SK-N-SH (cell line): ENCODE data around the gene ZDHHC11. TPM values are rescaled to one million over a fixed set of nuclear protein-coding genes. Genes with fewer than 3 reads are reported as not detected.
"Not testable (repeated sequence)": the region's sequence is repeated elsewhere in the genome, so short reads cannot be mapped to it uniquely, and the experiment has no call there.

ENCODE experiments used
- CTCF ChIA-PET: fragments of 300-600, 350-600 bp; formaldehyde crosslinking; extraction: SDS; loops from one replicate; lab custom pipeline; 2021; lab: Yijun Ruan, JAX
- POLR2A ChIA-PET: fragments of 350-600 bp; sonication (Branson Sonifier 250); formaldehyde crosslinking; extraction: SDS; loops from one replicate; lab custom pipeline; 2020; ENCODE audit warnings: antibody characterized with exemption, inconsistent platforms; lab: Yijun Ruan, JAX
- DNase-seq: peaks from one replicate; pipeline ENCODE4 v3.0.0; 2012
- H2AFZ ChIP-seq: fragments of 200-600 bp; sonication (generic); 2 replicates; pipeline ENCODE4 v1.8.1; 2016; ENCODE audit warnings: antibody characterized with exemption, mild to moderate bottlenecking, low read depth
- H3F3A ChIP-seq: fragments of 200-600 bp; sonication (generic); replicated peaks from 2 replicates; pipeline ENCODE3; 2016; ENCODE audit warnings: antibody characterized with exemption, mild to moderate bottlenecking; ENCODE audit not compliant: insufficient read depth
- H3K27ac ChIP-seq, 2 experiments: fragments of 200-500 bp in 1 of 2; fragments of 200-600 bp in 1 of 2; sonication (Bioruptor generic) in 1 of 2; sonication (generic), shearing (Covaris generic) in 1 of 2; 2 replicates each; pipeline versions ENCODE4 v1.5.1 to v1.6.1; 2014 to 2016; ENCODE audit warnings: low read depth in 2 of 2, inconsistent platforms in 1 of 2, low read length in 1 of 2, mild to moderate bottlenecking in 1 of 2, mixed read lengths in 1 of 2
- H3K27me3 ChIP-seq: fragments of 200-600 bp; sonication (generic), shearing (Covaris generic); 2 replicates; pipeline ENCODE4 v1.6.1; 2016; ENCODE audit warnings: mixed run types; ENCODE audit not compliant: insufficient read depth
- H3K36me3 ChIP-seq, 2 experiments: fragments of 200-500 bp in 1 of 2; fragments of 200-600 bp in 1 of 2; sonication (Bioruptor generic) in 1 of 2; sonication (generic) in 1 of 2; replicated peaks in 1 of 2; 2 replicates each; pipeline versions ENCODE3 to v1.5.1; 2014 to 2016; ENCODE audit warnings: low read length in 1 of 2, mild to moderate bottlenecking in 1 of 2; ENCODE audit not compliant: insufficient read depth in 2 of 2, control insufficient read depth in 1 of 2
- H3K4me1 ChIP-seq, 2 experiments: fragments of 200-500 bp in 1 of 2; fragments of 200-600 bp in 1 of 2; sonication (Bioruptor generic) in 1 of 2; sonication (generic), shearing (Covaris generic) in 1 of 2; 2 replicates each; pipeline versions ENCODE4 v1.5.1 to v1.6.1; 2014 to 2016; ENCODE audit warnings: low read depth in 1 of 2, low read length in 1 of 2, mixed run types in 1 of 2; ENCODE audit not compliant: insufficient read depth in 2 of 2, control insufficient read depth in 1 of 2
- H3K4me2 ChIP-seq: fragments of 200-600 bp; sonication (generic), shearing (Covaris generic); 2 replicates; pipeline ENCODE4 v1.6.1; 2017; ENCODE audit warnings: mixed run types
- H3K4me3 ChIP-seq, 2 experiments: fragments of 200-500 bp in 1 of 2; fragments of 200-600 bp in 1 of 2; sonication (Bioruptor generic) in 1 of 2; sonication (generic), shearing (Covaris generic) in 1 of 2; 2 replicates each; pipeline versions ENCODE4 v1.5.1 to v1.8.1; 2014 to 2016; ENCODE audit warnings: low read depth in 2 of 2, inconsistent platforms in 1 of 2, low read length in 1 of 2, mild to moderate bottlenecking in 1 of 2, mixed read lengths in 1 of 2, moderate library complexity in 1 of 2
- H3K79me2 ChIP-seq: fragments of 200-600 bp; sonication (generic); 2 replicates; pipeline ENCODE4 v1.8.1; 2017; ENCODE audit warnings: mild to moderate bottlenecking; ENCODE audit not compliant: insufficient read depth
- H3K9ac ChIP-seq: fragments of 200-600 bp; sonication (generic); 2 replicates; pipeline ENCODE4 v1.6.1; 2017; ENCODE audit warnings: mixed run types
- H3K9me2 ChIP-seq: fragments of 200-600 bp; sonication (generic); 2 replicates; pipeline ENCODE4 v1.6.1; 2017; ENCODE audit warnings: mixed run types
- H3K9me3 ChIP-seq: fragments of 200-600 bp; sonication (generic); 2 replicates; pipeline ENCODE4 v1.6.1; 2017; ENCODE audit warnings: mixed run types, mild to moderate bottlenecking, moderate library complexity
- H4K20me1 ChIP-seq: fragments of 200-600 bp; sonication (generic); 2 replicates; pipeline ENCODE4 v1.6.1; 2017; ENCODE audit warnings: mild to moderate bottlenecking, mixed run types; ENCODE audit not compliant: insufficient read depth
- WGBS: methylation state at CpG from one replicate; pipeline ENCODE4 v1.1.6; 2017; ENCODE audit warnings: low lambda C conversion rate; 5-methylcytosine and 5-hydroxymethylcytosine counted together
- polyA plus RNA-seq, 3 experiments: library from polyadenylated mRNA; depleted of rRNA; stranded (reverse); fragments of >200 nt; gene quantifications; 2 replicates each; pipeline ENCODE4 v1.2.3, GENCODE V29; 2012

ZDHHC11 gene
- polyA plus RNA-seq, 1 of the 3 experiments (the other 2 are of a cell fraction): 0.76 TPM

GRCh38 chr5:795873-796272, 54.9 kb downstream of the ZDHHC11 start:
- H2AFZ ChIP-seq, H3K9me3 ChIP-seq, H3K79me2 ChIP-seq, H3K36me3 ChIP-seq, H3K4me2 ChIP-seq, CTCF ChIA-PET, DNase-seq, H3K4me1 ChIP-seq, POLR2A ChIA-PET, H3K9ac ChIP-seq, H3K27me3 ChIP-seq, H3K4me3 ChIP-seq, H4K20me1 ChIP-seq, H3F3A ChIP-seq, H3K9me2 ChIP-seq, H3K27ac ChIP-seq: not testable (repeated sequence)
- WGBS: 33% methylated on average over 1 of the region's 1 CpG

- H3K9me2 ChIP-seq, H3K79me2 ChIP-seq, H3K27ac ChIP-seq, H3K27me3 ChIP-seq, H3K4me2 ChIP-seq, H3K9me3 ChIP-seq, H4K20me1 ChIP-seq, H3F3A ChIP-seq, POLR2A ChIA-PET, H3K9ac ChIP-seq, H3K36me3 ChIP-seq, H3K4me1 ChIP-seq, H2AFZ ChIP-seq, H3K4me3 ChIP-seq, DNase-seq: not testable (repeated sequence)
- CTCF ChIA-PET: interaction anchor here (1.6 kb wide), 1 partner anchor 8 kb away, joined by 4 read pairs; no protein-coding TSS in a partner anchor
- WGBS: 16% methylated on average over 1 of the region's 1 CpG
Measured at GRCh38 chr5:794948-795347, 55.8 kb downstream of the ZDHHC11 start.

GRCh38 chr5:788703-789102, 62.1 kb downstream of the ZDHHC11 start:
- H3K9me3 ChIP-seq, H3K4me2 ChIP-seq, POLR2A ChIA-PET, H3K36me3 ChIP-seq, H3K4me1 ChIP-seq, H3K27ac ChIP-seq, DNase-seq, H3K79me2 ChIP-seq, H2AFZ ChIP-seq, H3K9ac ChIP-seq, H3K4me3 ChIP-seq, H4K20me1 ChIP-seq, CTCF ChIA-PET, H3F3A ChIP-seq, H3K9me2 ChIP-seq, H3K27me3 ChIP-seq: not testable (repeated sequence)
- WGBS: 79% methylated on average over 9 of the region's 10 CpGs

- POLR2A ChIA-PET, H3K79me2 ChIP-seq, H3K9me3 ChIP-seq, H3K9me2 ChIP-seq, H3K4me1 ChIP-seq, H3K27me3 ChIP-seq, H3F3A ChIP-seq, H3K9ac ChIP-seq, H3K36me3 ChIP-seq, DNase-seq, H3K4me3 ChIP-seq, H2AFZ ChIP-seq, H3K27ac ChIP-seq, H3K4me2 ChIP-seq, CTCF ChIA-PET, H4K20me1 ChIP-seq: not testable (repeated sequence)
- WGBS: 60% methylated on average over 6 of the region's 6 CpGs
Measured at GRCh38 chr5:787857-788233, 62.9 kb downstream of the ZDHHC11 start.

GRCh38 chr5:787224-787856, 63.4 kb downstream of the ZDHHC11 start:
- DNase-seq, H4K20me1 ChIP-seq, H3K9ac ChIP-seq, H3K79me2 ChIP-seq, H2AFZ ChIP-seq, H3K9me3 ChIP-seq, H3F3A ChIP-seq, POLR2A ChIA-PET, H3K9me2 ChIP-seq, H3K36me3 ChIP-seq, CTCF ChIA-PET, H3K27me3 ChIP-seq, H3K4me1 ChIP-seq, H3K4me3 ChIP-seq, H3K27ac ChIP-seq, H3K4me2 ChIP-seq: not testable (repeated sequence)
- WGBS: 60% methylated on average over 7 of the region's 18 CpGs

GRCh38 chr5:785181-785705, 65.5 kb downstream of the ZDHHC11 start:
- POLR2A ChIA-PET, H3K4me1 ChIP-seq, H3K27me3 ChIP-seq, H4K20me1 ChIP-seq, CTCF ChIA-PET, H3K36me3 ChIP-seq, H3K9ac ChIP-seq, H3K9me3 ChIP-seq, H2AFZ ChIP-seq, H3K9me2 ChIP-seq, H3K27ac ChIP-seq, H3F3A ChIP-seq, H3K79me2 ChIP-seq: not testable (repeated sequence)
- peak; percentile 40 for DNase-seq
- 3% methylated on average over 18 of the region's 43 CpGs for WGBS
- peak overlapping the region; percentile 80 for H3K4me2 ChIP-seq
- peak overlapping the region; percentile 50 to 55; a peak in 3 of 4 replicates for H3K4me3 ChIP-seq
